Measurements from ENCODE around the gene FOXO3B.
A peak's percentile ranks its signal among the peaks of the same experiment; 100 is the strongest.
"Not testable (repeated sequence)": the region's sequence is repeated elsewhere in the genome, so short reads cannot be mapped to it uniquely, and the experiment has no call there.

DNA sequence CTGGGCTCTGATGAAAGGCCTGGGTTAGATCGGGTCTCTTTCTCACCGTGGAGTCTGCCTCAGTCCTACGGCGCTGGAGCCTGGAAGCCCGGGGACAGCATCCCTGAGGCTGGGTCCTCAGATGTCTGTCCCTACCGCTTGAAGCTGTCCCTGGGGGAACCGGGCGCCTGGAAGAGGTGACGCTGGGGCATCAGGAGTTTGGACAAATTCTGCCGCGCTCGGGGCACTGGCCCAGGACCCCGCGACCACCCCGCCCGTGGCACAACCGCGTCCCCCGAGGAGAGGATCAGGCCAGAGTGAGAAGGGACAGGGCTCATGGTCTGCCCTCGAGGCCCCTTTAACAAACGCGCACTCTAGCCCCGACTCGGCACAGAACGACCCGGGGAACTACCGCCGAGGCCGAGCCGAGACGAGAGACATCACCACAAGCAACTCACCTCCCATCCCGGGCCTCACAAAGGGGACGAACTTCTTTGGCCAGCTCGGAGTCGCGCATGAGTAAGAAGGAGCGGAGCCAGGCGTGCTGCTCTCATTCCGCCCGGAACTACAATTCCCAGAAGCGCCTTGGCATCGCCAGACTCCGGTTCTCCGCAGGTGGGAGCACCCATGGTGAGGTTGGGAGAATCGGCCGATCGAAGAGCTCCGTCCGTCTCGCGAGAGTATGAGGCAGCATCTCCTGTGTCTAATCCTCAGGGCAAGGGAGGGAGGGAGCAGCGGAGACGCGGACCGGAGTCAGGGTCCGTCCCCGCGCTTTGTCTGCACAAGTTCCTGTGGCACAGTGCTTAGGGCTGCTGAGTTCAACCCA lies at the start of gene FOXO3B:
- TF ChIP-seq, protein P1, sequence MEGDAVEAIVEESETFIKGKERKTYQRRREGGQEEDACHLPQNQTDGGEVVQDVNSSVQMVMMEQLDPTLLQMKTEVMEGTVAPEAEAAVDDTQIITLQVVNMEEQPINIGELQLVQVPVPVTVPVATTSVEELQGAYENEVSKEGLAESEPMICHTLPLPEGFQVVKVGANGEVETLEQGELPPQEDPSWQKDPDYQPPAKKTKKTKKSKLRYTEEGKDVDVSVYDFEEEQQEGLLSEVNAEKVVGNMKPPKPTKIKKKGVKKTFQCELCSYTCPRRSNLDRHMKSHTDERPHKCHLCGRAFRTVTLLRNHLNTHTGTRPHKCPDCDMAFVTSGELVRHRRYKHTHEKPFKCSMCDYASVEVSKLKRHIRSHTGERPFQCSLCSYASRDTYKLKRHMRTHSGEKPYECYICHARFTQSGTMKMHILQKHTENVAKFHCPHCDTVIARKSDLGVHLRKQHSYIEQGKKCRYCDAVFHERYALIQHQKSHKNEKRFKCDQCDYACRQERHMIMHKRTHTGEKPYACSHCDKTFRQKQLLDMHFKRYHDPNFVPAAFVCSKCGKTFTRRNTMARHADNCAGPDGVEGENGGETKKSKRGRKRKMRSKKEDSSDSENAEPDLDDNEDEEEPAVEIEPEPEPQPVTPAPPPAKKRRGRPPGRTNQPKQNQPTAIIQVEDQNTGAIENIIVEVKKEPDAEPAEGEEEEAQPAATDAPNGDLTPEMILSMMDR (IDR thresholded peaks at IDR 0.05; ENCODE audit: low read depth, low read length, missing input control), result not testable (repeated sequence)
- TF ChIP-seq HNF4A (conservative IDR thresholded peaks at IDR 0.05); JUND (IDR thresholded peaks at IDR 0.05); TAF1 (conservative IDR thresholded peaks at IDR 0.05); EGR1 (IDR thresholded peaks at IDR 0.05; ENCODE audit: low read depth in 2 of 2); RXRA (IDR thresholded peaks at IDR 0.05); RAD21 (IDR thresholded peaks at IDR 0.05); SP1 (IDR thresholded peaks at IDR 0.05); HNF4G (IDR thresholded peaks at IDR 0.05): not testable (repeated sequence)
- TF ChIP-seq ZBTB33 (IDR thresholded peaks at IDR 0.05) (peak; percentile 98), GABPA (IDR thresholded peaks at IDR 0.05 in 1 of 2, conservative IDR thresholded peaks at IDR 0.05 in 1 of 2) (peak in 1 of 2 donors; percentile 68), YY1 (IDR thresholded peaks at IDR 0.05) (peak; percentile 39)
- TF ChIP-seq, protein P2, sequence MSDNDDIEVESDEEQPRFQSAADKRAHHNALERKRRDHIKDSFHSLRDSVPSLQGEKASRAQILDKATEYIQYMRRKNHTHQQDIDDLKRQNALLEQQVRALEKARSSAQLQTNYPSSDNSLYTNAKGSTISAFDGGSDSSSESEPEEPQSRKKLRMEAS (IDR thresholded peaks at IDR 0.05), result peak; percentile 23

All from liver (tissue), 3 donors.